B cell (primary cell): ENCODE data around the gene TMEM131L.

Experiments used
- EZH2 ChIP-seq: IDR thresholded peaks from 2 replicates; pipeline ENCODE4 v1.6.1; 2012; ENCODE audit warnings: borderline replicate concordance, low read depth, mild to moderate bottlenecking, moderate library complexity, low read length; ENCODE audit not compliant: insufficient read depth, poor library complexity, severe bottlenecking
- TF ChIP-seq, protein P1 (sequence below): fragments of 200-600 bp; IDR thresholded peaks from one replicate; pipeline ENCODE4 v1.8.0; 2022; ENCODE audit warnings: antibody characterized with exemption, mild to moderate bottlenecking

DNA sequence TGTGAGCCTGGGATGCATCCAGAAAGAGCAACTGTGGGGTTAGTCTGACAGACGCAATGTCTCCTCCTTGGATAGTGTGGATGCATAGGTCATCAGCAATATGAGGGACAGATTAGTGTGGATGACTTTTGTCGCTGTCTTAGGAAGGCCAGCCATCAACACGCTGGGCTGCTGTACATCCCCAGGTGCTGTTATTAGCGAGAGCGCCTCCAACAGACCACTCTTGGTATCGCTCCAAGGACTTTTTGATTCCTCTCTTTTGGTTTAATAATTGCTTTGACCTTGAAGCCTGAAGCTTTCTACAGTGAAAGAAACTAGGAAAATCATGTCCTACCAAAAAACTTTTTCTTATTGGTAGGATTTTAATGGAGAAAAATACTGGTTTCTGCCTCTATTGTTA lies 76.7 kb downstream of the TMEM131L start:
- TF ChIP-seq, protein P1, sequence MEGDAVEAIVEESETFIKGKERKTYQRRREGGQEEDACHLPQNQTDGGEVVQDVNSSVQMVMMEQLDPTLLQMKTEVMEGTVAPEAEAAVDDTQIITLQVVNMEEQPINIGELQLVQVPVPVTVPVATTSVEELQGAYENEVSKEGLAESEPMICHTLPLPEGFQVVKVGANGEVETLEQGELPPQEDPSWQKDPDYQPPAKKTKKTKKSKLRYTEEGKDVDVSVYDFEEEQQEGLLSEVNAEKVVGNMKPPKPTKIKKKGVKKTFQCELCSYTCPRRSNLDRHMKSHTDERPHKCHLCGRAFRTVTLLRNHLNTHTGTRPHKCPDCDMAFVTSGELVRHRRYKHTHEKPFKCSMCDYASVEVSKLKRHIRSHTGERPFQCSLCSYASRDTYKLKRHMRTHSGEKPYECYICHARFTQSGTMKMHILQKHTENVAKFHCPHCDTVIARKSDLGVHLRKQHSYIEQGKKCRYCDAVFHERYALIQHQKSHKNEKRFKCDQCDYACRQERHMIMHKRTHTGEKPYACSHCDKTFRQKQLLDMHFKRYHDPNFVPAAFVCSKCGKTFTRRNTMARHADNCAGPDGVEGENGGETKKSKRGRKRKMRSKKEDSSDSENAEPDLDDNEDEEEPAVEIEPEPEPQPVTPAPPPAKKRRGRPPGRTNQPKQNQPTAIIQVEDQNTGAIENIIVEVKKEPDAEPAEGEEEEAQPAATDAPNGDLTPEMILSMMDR = peak; percentile 55
- TF ChIP-seq EZH2 = no peak
